GM12865 (cell line): ENCODE results near the gene CD3E.

ENCODE experiments used
- DNase-seq: peaks from one replicate; pipeline ENCODE4 v3.0.0; 2010; ENCODE audit warnings: low read depth
- H3K4me3 ChIP-seq: 2 replicates; pipeline ENCODE4 v1.5.1; 2011; ENCODE audit warnings: mild to moderate bottlenecking, low read depth, low read length, control low read depth
- TF ChIP-seq, protein P1 (sequence below): IDR thresholded peaks from 2 replicates; pipeline ENCODE4 v1.5.1; 2011; ENCODE audit warnings: low read length, control low read depth, low read depth, inconsistent platforms; ENCODE audit not compliant: insufficient read depth; ENCODE audit errors: missing control alignments

The CD3E gene

DNA sequence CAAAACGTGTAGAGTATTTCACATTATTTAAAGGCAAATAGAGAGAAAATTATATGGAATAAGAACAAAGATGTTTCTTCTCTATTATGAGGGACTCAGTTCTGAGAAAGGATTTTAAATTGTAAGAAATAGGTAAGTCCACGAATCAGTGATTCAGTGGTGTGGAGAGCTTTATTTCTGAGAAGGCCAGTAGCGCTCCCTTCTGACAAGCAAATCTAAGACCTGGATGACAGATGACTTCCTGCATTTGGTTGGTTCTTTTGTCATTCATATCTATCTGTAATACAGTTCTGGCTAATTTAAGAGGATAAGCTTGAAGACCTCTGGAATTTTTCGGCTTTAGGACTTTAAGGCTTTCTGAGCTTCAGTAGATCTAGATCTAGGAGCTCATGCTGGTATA lies 7.0 kb downstream of the CD3E start:
- no peak overlapping the region for H3K4me3 ChIP-seq
- TF ChIP-seq, protein P1, sequence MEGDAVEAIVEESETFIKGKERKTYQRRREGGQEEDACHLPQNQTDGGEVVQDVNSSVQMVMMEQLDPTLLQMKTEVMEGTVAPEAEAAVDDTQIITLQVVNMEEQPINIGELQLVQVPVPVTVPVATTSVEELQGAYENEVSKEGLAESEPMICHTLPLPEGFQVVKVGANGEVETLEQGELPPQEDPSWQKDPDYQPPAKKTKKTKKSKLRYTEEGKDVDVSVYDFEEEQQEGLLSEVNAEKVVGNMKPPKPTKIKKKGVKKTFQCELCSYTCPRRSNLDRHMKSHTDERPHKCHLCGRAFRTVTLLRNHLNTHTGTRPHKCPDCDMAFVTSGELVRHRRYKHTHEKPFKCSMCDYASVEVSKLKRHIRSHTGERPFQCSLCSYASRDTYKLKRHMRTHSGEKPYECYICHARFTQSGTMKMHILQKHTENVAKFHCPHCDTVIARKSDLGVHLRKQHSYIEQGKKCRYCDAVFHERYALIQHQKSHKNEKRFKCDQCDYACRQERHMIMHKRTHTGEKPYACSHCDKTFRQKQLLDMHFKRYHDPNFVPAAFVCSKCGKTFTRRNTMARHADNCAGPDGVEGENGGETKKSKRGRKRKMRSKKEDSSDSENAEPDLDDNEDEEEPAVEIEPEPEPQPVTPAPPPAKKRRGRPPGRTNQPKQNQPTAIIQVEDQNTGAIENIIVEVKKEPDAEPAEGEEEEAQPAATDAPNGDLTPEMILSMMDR, result no peak
- DNase-seq, result no peak

GRCh38 chr11:118312328-118312727 lies 7.8 kb downstream of the CD3E start:
- no peak for DNase-seq
- H3K4me3 ChIP-seq, result no peak overlapping the region
- TF ChIP-seq, protein P1, result no peak

- DNase-seq, result no peak
- TF ChIP-seq, protein P1, result no peak
- no peak overlapping the region for H3K4me3 ChIP-seq
Measured at GRCh38 chr11:118313242-118313641, 8.7 kb downstream of the CD3E start.

GRCh38 chr11:118314988-118315411 lies 10.5 kb downstream of the CD3E start:
- H3K4me3 ChIP-seq, result no peak overlapping the region
- no peak for DNase-seq
- TF ChIP-seq, protein P1, result no peak

GRCh38 chr11:118318124-118318523 lies 13.6 kb downstream of the CD3E start:
- TF ChIP-seq, protein P1, result no peak
- no peak overlapping the region for H3K4me3 ChIP-seq
- no peak for DNase-seq

DNA sequence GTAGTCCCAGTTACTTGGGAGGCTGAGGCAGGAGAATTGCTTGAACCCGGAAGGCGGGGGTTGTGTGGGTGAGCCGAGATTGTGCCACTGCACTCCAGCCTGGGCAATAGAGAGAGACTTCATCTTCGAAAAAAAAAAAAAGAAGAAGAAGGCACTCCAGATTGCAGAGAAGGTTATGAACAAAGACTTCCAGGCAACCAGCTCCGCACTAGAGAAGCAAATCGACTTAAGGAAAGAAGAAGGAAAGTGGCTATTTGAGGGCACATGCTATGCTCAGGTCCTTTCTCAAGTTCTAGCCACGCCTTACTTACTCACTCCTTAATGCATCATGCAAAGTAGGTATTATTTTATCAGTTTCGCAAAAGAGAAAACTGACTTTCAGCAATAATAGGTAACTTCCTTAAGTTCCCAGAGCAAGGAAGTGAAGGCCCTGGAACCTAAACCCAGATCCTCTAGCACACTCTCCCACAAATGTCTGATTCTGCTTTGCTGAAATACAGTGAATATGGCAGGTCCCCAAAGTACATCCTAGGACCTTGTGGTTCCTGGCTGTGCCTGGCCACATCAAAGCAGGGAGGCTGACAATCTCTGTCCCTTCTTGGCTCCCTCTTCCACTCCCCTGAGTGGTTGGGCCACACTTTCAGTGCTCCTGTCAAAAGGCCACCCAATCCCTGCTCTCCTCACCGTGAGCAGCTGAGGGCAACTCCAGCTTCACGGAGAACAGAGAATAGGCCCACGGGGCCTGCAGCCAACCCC lies 14.2 kb downstream of the CD3E start:
- H3K4me3 ChIP-seq, result no peak overlapping the region
- DNase-seq, result no peak
- TF ChIP-seq, protein P1, result no peak

DNA sequence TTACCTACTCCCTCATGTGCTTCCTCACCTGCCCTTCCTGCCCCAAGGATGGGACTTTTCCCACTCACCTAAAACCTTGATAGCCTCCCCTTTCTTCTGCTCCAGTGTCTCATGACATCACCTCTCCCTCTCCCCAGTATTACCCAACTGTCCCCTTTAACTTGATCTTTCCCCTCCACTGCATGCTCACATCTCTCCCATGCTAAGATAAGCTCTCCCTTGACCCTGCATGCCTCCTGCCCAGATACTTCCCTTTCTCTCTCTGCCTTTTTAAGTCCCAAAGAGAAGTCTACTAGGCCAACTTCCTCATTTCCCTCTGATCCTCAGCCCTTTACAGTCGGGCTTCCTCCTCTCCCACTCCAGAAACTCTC lies 14.8 kb downstream of the CD3E start:
- no peak for DNase-seq
- TF ChIP-seq, protein P1, result no peak
- no peak overlapping the region for H3K4me3 ChIP-seq
